Prostate gland (tissue), 2 donors: ENCODE results near the gene HOXA13. TPM values are rescaled to one million over a fixed set of nuclear protein-coding genes. Genes with fewer than 3 reads are reported as not detected.
A peak's percentile ranks its signal among the peaks of the same experiment; 100 is the strongest.

ENCODE experiments used
- DNase-seq: peaks from one replicate; pipeline ENCODE4 v3.0.0-alpha.2; 2019; ENCODE audit warnings: low spot score
- H3K27ac ChIP-seq, 2 donors: fragments of 200-600 bp; sonication (generic); 2 replicates each; pipeline ENCODE4 v1.5.1; 2017 to 2019
- H3K27me3 ChIP-seq: fragments of 200-600 bp; sonication (generic); replicated peaks from 2 replicates; pipeline ENCODE4 v1.5.1; 2019; ENCODE audit not compliant: insufficient read depth
- H3K36me3 ChIP-seq, 2 donors: fragments of 200-600 bp; sonication (generic); 1 replicate in 1 of 2; 2 replicates in 1 of 2; pipeline versions ENCODE4 v1.5.1 to v1.8.1; 2017 to 2019
- H3K4me1 ChIP-seq: fragments of 200-600 bp; sonication (generic); replicated peaks from 2 replicates; pipeline ENCODE4 v1.5.1; 2019
- H3K4me3 ChIP-seq, 2 donors: fragments of 200-600 bp; sonication (generic); 2 replicates each; pipeline ENCODE4 v1.5.1; 2017 to 2019
- H3K9me3 ChIP-seq: fragments of 200-600 bp; sonication (generic); 2 replicates; pipeline ENCODE4 v1.5.1; 2017
- CTCF ChIP-seq, 4 experiments: fragments of 200-600 bp in 2 of 4; fragments of 450-650 bp in 2 of 4; sonication (generic) in 2 of 4; IDR thresholded peaks; 1 replicate in 3 of 4; 2 replicates in 1 of 4; pipeline ENCODE4 v1.5.1; 2016 to 2019; ENCODE audit warnings: antibody characterized with exemption in 4 of 4, mild to moderate bottlenecking in 2 of 4, moderate library complexity in 2 of 4
- POLR2A ChIP-seq: fragments of 450-650 bp; IDR thresholded peaks from one replicate; pipeline ENCODE4 v1.6.1; 2016; ENCODE audit warnings: antibody characterized with exemption, mild to moderate bottlenecking
- POLR2AphosphoS5 ChIP-seq: sonication (generic); formaldehyde crosslinking; IDR thresholded peaks from one replicate; pipeline ENCODE4 v1.6.1; 2017; ENCODE audit warnings: antibody characterized with exemption
- WGBS: methylation state at CpG from one replicate; pipeline ENCODE4 v1.1.5; 2018; 5-methylcytosine and 5-hydroxymethylcytosine counted together
- intact Hi-C: fragments of 100-400 bp; cut with DNase I; formaldehyde crosslinking; loops from one replicate; pipeline ENCODE4 v1.14.2; 2022
- total RNA-seq, 2 donors: library from RNA; depleted of rRNA; stranded (reverse); fragments of >200 nt; gene quantifications; one replicate each; pipeline ENCODE4 v1.1.0, GENCODE V29; 2016

Gene HOXA13
- total RNA-seq, 2 donors from 2014 or later: 19.1 to 50.4 TPM

- H3K4me3 ChIP-seq: peak overlapping the region; percentile 61 to 80
- H3K27me3 ChIP-seq: no peaks in the 10 kb centered on the region
- no peaks in the 10 kb centered on the region for H3K36me3 ChIP-seq
- intact Hi-C loops: no loop called here
- peak overlapping the region; percentile 96 for H3K27ac ChIP-seq
- no peak for DNase-seq
- 9% methylated on average over 11 of the region's 11 CpGs for WGBS
- TF ChIP-seq POLR2AphosphoS5 (no peak), POLR2A (no peak), CTCF (IDR thresholded peaks at IDR 0.05) (no peak)
- H3K9me3 ChIP-seq: no peaks in the 10 kb centered on the region
- H3K4me1 ChIP-seq: no peaks in the 10 kb centered on the region
These were observed 29.2 kb downstream of the HOXA13 start for GRCh38 chr7:27170426-27171324.

GRCh38 chr7:27169658-27170425 is 30.0 kb downstream of the HOXA13 start:
- H3K4me3 ChIP-seq: peak overlapping the region; percentile 61 to 80
- WGBS: 5% methylated on average over 32 of the region's 46 CpGs
- H3K4me1 ChIP-seq: no peaks in the 10 kb centered on the region
- H3K36me3 ChIP-seq: no peaks in the 10 kb centered on the region
- no peaks in the 10 kb centered on the region for H3K27me3 ChIP-seq
- peak overlapping the region; percentile 96 for H3K27ac ChIP-seq
- intact Hi-C loops: loop anchor here (5.0 kb wide), 1 partner anchor 968 kb away; the partner anchor contains the start of genes CBX3 and HNRNPA2B1
- H3K9me3 ChIP-seq: no peaks in the 10 kb centered on the region
- TF ChIP-seq POLR2AphosphoS5 (no peak), POLR2A (no peak), CTCF (IDR thresholded peaks at IDR 0.05) (peak in 1 of 4 experiments; percentile 2)
- no peak for DNase-seq

GRCh38 chr7:27168265-27168947 is 31.5 kb downstream of the HOXA13 start:
- H3K9me3 ChIP-seq: no peaks in the 10 kb centered on the region
- no peaks in the 10 kb centered on the region for H3K36me3 ChIP-seq
- WGBS: 7% methylated on average over 25 of the region's 25 CpGs
- H3K4me1 ChIP-seq: no peaks in the 10 kb centered on the region
- intact Hi-C loops: loop anchor here (5.0 kb wide), 1 partner anchor 966 kb away; the partner anchor contains the start of genes CBX3 and HNRNPA2B1
- H3K27ac ChIP-seq: peak overlapping the region; percentile 96
- peak overlapping the region; percentile 61 to 80 for H3K4me3 ChIP-seq
- no peaks in the 10 kb centered on the region for H3K27me3 ChIP-seq
- DNase-seq: peak; percentile 79
- TF ChIP-seq POLR2AphosphoS5 (no peak), CTCF (IDR thresholded peaks at IDR 0.05) (no peak), POLR2A (peak; percentile 34)

- peak overlapping the region; percentile 61 to 80 for H3K4me3 ChIP-seq
- H3K36me3 ChIP-seq: no peaks in the 10 kb centered on the region
- no peak for TF ChIP-seq POLR2AphosphoS5
- no peak for TF ChIP-seq CTCF (IDR thresholded peaks at IDR 0.05)
- no peak for TF ChIP-seq POLR2A
- H3K27ac ChIP-seq: peak overlapping the region; percentile 96
- H3K9me3 ChIP-seq: no peaks in the 10 kb centered on the region
- intact Hi-C loops: loop anchor here (5.0 kb wide), 1 partner anchor 966 kb away; the partner anchor contains the start of genes CBX3 and HNRNPA2B1
- no peaks in the 10 kb centered on the region for H3K27me3 ChIP-seq
- DNase-seq: no peak
- 11% methylated on average over 4 of the region's 4 CpGs for WGBS
- H3K4me1 ChIP-seq: no peaks in the 10 kb centered on the region
These were observed 32.0 kb downstream of the HOXA13 start for GRCh38 chr7:27167916-27168264.
